Heart left ventricle (tissue), 16 donors: Measurements from ENCODE around the gene DYSF. TPM values are rescaled to one million over a fixed set of nuclear protein-coding genes. Genes with fewer than 3 reads are reported as not detected.

Experiments
- ATAC-seq, 4 donors: fragments of 200-7000 bp; cut with Tn5 transposase; one replicate each; pipeline ENCODE4 v1.9.1; 2020 to 2022; ENCODE audit warnings: moderate library complexity in 4 of 4, mild to moderate bottlenecking in 3 of 4, moderate number of reproducible peaks in 1 of 4
- DNase-seq, 5 donors: peaks; one replicate each; pipeline ENCODE4 v3.0.0-alpha.2; 2020
- H3K27ac ChIP-seq, 12 donors: fragments of 200-600 bp; sonication (generic) in 4 of 12; one replicate each; pipeline versions ENCODE4 v1.5.0 to v1.8.0; 2016 to 2022; ENCODE audit warnings: mild to moderate bottlenecking in 2 of 12
- H3K27me3 ChIP-seq, 9 donors: fragments of 200-600 bp; sonication (generic) in 2 of 9; one replicate each; pipeline versions ENCODE4 v1.5.1 to v1.8.0; 2016 to 2022; ENCODE audit warnings: mild to moderate bottlenecking in 3 of 9
- H3K36me3 ChIP-seq, 9 donors: fragments of 200-600 bp; sonication (generic) in 2 of 9; one replicate each; pipeline versions ENCODE4 v1.5.0 to v1.8.0; 2018 to 2022; ENCODE audit warnings: mild to moderate bottlenecking in 2 of 9
- H3K4me1 ChIP-seq, 12 donors: fragments of 200-600 bp; sonication (generic) in 4 of 12; one replicate each; pipeline versions ENCODE4 v1.5.0 to v1.8.0; 2016 to 2022; ENCODE audit warnings: mild to moderate bottlenecking in 3 of 12
- H3K4me3 ChIP-seq, 12 donors: fragments of 200-600 bp; sonication (generic) in 4 of 12; one replicate each; pipeline versions ENCODE4 v1.5.0 to v1.8.0; 2017 to 2022; ENCODE audit warnings: mild to moderate bottlenecking in 9 of 12, moderate library complexity in 4 of 12
- H3K9me3 ChIP-seq, 12 donors: fragments of 200-600 bp; sonication (generic) in 4 of 12; one replicate each; pipeline versions ENCODE4 v1.5.0 to v1.8.0; 2016 to 2022; ENCODE audit warnings: mild to moderate bottlenecking in 1 of 12
- POLR2A ChIP-seq, 2 donors: fragments of 450-650 bp; IDR thresholded peaks; one replicate each; pipeline ENCODE4 v1.6.1; 2017; ENCODE audit warnings: antibody characterized with exemption in 2 of 2, mild to moderate bottlenecking in 2 of 2, moderate library complexity in 2 of 2
- WGBS, 4 donors: extraction: QIAGEN DNeasy Blood & Tissue Kit in 2 of 4; methylation state at CpG; one replicate each; pipeline versions ENCODE4 v1.1.5 to v1.1.7; 2013 to 2018; 5-methylcytosine and 5-hydroxymethylcytosine counted together
- intact Hi-C, 10 donors: fragments of 100-400 bp; cut with DNase I; formaldehyde crosslinking; loops; one replicate each; pipeline versions ENCODE4 v1.11.1 to v1.14.2; 2022
- polyA plus RNA-seq, 2 donors: library from polyadenylated mRNA; stranded (reverse); fragments of 200-250 nt; gene quantifications; one replicate each; pipeline ENCODE4 v1.2.3, GENCODE V29; 2013
- total RNA-seq, 9 donors: library from RNA; depleted of rRNA in 2 of 9; stranded (reverse); fragments of >200 nt in 2 of 9; fragmentation: NEBNext Ultra II Directional in 3 of 9; extraction: Animal tissue kit (Norgen Biotek cat#: 25700) in 3 of 9; gene quantifications; one replicate each; pipeline versions ENCODE4 v1.1.0 to v1.2.4, GENCODE V29; 2016 to 2023
- TF ChIP-seq, protein P1 (sequence below), 12 donors: fragments of 200-600 bp; sonication (generic) in 4 of 12; IDR thresholded peaks; one replicate each; pipeline versions ENCODE4 v1.5.0 to v1.8.0; 2018 to 2022; ENCODE audit warnings: antibody characterized with exemption in 12 of 12, mild to moderate bottlenecking in 5 of 12
- donor health status: ischemic (EF 13 %, LVEDD 7.1; RV severe dilation, severe dysfunction).
- donor health status: healthy with polysubstance abuse.
- donor health status: DM: no; HTN: yes; CAD: no.
- donor health status: DM: no; HTN: no; CAD: no.
- donor health status: ischemic (EF 25% LVEDD 6.9; RV normal size, moderate dysfunction).
- donor health status: ischemic (EF 25% LVEDD 5.7; RV mildly dilated, moderate dysfunction).
- donor health status: healthy.
- donor health status: DM: yes; HTN: yes; CAD: no.
- donor health status: ischemic (EF 35%, LVEDD 5.7; RV mildly dilated, moderate dysfunction).
- donor health status: nonischemic (EF 11% LVEDD 7.7; RV severe dilation, severe dysfunction).
- donor health status: DM: yes; HTN: yes; CAD: no.
- donor health status: PGD.
- donor health status: ischemic (EF 29% LVEDD 5.4; RV normal size, mild dysfunction).
- donor health status: nonischemic (EF 23%, LVEDD 6.1; RV moderate dilation, normal function).

Gene DYSF
- total and polyA plus RNA-seq, 11 donors = 25.5 to 99.9 (median 78.6) TPM

DNA sequence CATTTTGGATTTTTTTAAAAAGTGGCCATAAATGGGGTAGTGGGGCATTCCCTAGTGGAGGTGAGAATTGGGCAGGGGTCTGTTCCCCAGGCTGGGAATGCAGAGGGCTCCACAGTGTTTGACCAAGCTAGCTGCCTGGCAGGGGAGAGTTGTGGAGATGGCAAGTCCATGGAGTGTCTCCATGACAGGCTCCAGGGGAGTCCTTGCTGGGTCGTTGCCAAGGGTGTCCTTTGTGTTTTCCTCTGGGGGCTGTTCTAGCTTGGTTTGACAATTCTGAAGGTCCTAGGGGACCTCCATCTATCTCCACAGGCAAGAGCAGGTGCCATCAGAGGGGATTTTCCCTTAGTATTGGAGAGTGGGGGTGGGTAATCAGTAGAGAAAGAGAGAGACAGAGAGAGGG lies 265.3 kb downstream of the DYSF start:
- 53 to 79% (median 75%) methylated on average over 1 of the region's 1 CpG; no CpG with 5 or more reads in 1 of the 4 donors for WGBS, 4 donors
- no peaks in the 10 kb centered on the region for H3K36me3 ChIP-seq
- DNase-seq (no peak), ATAC-seq (no peak)
- H3K27me3 ChIP-seq = no peaks in the 10 kb centered on the region
- TF ChIP-seq, protein P1, sequence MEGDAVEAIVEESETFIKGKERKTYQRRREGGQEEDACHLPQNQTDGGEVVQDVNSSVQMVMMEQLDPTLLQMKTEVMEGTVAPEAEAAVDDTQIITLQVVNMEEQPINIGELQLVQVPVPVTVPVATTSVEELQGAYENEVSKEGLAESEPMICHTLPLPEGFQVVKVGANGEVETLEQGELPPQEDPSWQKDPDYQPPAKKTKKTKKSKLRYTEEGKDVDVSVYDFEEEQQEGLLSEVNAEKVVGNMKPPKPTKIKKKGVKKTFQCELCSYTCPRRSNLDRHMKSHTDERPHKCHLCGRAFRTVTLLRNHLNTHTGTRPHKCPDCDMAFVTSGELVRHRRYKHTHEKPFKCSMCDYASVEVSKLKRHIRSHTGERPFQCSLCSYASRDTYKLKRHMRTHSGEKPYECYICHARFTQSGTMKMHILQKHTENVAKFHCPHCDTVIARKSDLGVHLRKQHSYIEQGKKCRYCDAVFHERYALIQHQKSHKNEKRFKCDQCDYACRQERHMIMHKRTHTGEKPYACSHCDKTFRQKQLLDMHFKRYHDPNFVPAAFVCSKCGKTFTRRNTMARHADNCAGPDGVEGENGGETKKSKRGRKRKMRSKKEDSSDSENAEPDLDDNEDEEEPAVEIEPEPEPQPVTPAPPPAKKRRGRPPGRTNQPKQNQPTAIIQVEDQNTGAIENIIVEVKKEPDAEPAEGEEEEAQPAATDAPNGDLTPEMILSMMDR (IDR thresholded peaks at IDR 0.05) = no peak
- no peak for TF ChIP-seq POLR2A (IDR thresholded peaks at IDR 0.05)
- no peak overlapping the region for H3K4me3 ChIP-seq
- H3K4me1 ChIP-seq = peaks cover 0 to 81% (median 44%) of the 10 kb centered on the region in 12 donors
- H3K27ac ChIP-seq = peak overlapping the region in 2 of 12 donors; percentile 44 to 77
- H3K9me3 ChIP-seq = peaks cover 0 to 2% (median 0%) of the 10 kb centered on the region in 12 donors
- intact Hi-C loops = no loop called here

DNA sequence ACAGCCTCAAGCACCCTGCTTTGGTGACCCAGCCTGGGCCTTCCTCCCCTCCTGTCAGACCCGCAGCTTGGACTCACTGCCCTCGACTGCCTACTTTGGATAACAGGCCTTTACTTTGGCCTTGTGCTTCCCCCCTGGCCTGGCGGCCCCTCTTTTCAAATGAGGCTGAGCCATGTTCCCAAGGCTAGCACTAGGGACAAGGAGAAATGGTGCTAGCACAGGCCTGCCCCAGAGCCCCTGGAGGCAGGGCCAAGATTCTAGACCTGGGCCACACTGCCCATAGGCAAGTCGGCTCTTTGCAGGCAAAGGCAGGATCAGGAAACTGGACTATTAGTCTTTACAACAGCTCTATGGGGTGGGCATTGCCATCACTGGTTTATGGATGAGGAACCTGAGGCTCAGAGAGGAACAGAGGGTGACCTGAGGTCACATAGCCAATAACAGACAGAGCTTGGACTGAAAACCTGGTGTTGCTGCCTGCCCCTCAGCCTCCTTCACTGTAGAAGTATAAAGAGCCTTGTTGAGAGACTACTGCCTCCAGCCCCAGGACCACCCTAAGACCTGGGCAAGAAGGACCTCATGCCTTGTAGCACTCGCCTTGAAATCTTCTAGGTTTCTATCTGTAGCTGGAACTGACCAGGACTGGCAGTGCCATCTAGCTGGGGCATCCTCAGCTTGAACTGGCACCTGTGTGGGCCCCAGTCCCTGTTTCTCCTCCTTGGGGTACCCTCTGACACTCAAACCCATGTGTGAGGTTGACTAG lies 266.3 kb downstream of the DYSF start:
- intact Hi-C loops = no loop called here
- H3K27me3 ChIP-seq = no peaks in the 10 kb centered on the region
- 95 to 100% (median 97%) methylated on average over 5 of the region's 5 CpGs for WGBS, 4 donors
- H3K4me3 ChIP-seq = no peak overlapping the region
- no peak for DNase-seq
- H3K27ac ChIP-seq = peak overlapping the region in 3 of 12 donors; percentile 12 to 55 (median 48)
- no peaks in the 10 kb centered on the region for H3K36me3 ChIP-seq
- no peak for ATAC-seq
- peaks cover 0 to 77% (median 44%) of the 10 kb centered on the region in 12 donors for H3K4me1 ChIP-seq
- TF ChIP-seq, protein P1 (IDR thresholded peaks at IDR 0.05) = no peak
- no peak for TF ChIP-seq POLR2A (IDR thresholded peaks at IDR 0.05)
- H3K9me3 ChIP-seq = peaks cover 0 to 12% (median 3%) of the 10 kb centered on the region in 12 donors

DNA sequence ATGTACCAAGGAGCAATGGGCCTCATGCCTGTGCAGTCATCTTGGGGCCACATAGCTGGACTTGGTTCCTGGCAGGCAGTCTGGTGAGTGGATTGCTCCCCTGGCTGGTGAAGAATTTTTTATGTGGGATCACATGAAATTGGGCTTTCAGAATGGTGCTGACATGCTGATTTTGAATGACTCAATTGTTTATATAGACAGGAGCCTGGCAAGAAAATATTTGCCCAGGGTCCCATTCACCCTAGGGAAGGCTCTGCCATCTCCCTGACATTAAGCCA lies 266.9 kb downstream of the DYSF start:
- Histone ChIP-seq H3K27ac (peak overlapping the region in 3 of 12 donors; percentile 12 to 55 (median 48)), H3K4me3 (no peak overlapping the region), H3K27me3 (no peaks in the 10 kb centered on the region), H3K4me1 (peaks cover 0 to 72% (median 43%) of the 10 kb centered on the region in 12 donors), H3K9me3 (peaks cover 0 to 17% (median 8%) of the 10 kb centered on the region in 12 donors), H3K36me3 (no peaks in the 10 kb centered on the region)
- ATAC-seq (no peak), DNase-seq (no peak)
- intact Hi-C loops = no loop called here
- TF ChIP-seq POLR2A (IDR thresholded peaks at IDR 0.05) = no peak
- TF ChIP-seq, protein P1 (IDR thresholded peaks at IDR 0.05) = no peak

DNA sequence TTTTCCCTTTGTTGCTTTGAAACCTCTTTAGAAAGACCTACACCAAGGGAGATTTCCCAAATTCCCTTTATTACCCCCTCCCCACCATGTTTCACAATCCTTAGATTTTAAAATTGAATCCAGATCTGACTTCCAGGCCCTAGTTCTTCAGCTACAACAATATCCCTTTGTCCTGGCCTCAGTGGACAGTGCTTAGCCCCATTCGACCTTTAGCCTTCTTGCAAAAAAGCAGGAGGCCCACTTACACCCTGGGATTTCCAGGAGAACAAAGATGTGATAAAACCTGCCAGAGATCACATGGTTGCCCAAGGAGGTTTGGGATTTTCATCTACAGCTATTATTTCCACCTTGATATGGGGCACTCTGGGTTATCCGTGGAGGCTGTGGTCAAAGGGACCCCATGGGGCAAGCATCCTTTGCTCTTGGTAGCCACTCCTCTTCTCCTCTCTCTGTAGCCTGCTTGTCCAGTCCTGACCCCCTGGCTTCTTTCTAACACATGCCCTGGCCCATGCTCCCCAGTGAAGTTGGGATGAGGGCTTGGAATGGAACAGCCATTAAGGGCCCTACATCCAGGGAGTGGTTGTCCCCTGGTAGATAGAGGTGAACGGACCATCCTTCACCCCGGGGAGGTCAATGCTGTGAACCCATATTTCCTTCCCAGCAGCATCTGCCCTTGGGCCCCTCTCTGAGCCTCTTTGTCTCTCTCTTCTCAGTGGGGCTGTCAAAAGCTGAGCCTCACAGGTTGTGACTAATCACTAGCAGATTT lies 267.4 kb downstream of the DYSF start:
- Histone ChIP-seq H3K4me3 (no peak overlapping the region), H3K36me3 (no peaks in the 10 kb centered on the region), H3K27ac (peak overlapping the region in 5 of 12 donors; percentile 10 to 52 (median 26)), H3K9me3 (peaks cover 0 to 20% (median 10%) of the 10 kb centered on the region in 12 donors), H3K27me3 (no peaks in the 10 kb centered on the region), H3K4me1 (peaks cover 0 to 66% (median 41%) of the 10 kb centered on the region in 12 donors)
- intact Hi-C loops = no loop called here
- DNase-seq (no peak), ATAC-seq (no peak)
- no peak for TF ChIP-seq POLR2A (IDR thresholded peaks at IDR 0.05)
- TF ChIP-seq, protein P1 (IDR thresholded peaks at IDR 0.05) = no peak
- WGBS, 4 donors = 76 to 83% (median 80%) methylated on average over 2 to 4 of the region's 4 CpGs
